HG03521 (cell line): ENCODE results near the gene ADSL.

Experiments
- ATAC-seq: cut with Tn5 transposase; IDR thresholded peaks from one replicate; pipeline ENCODE4 v1.9.1; 2021; ENCODE audit warnings: mild to moderate bottlenecking, moderate library complexity; ENCODE audit not compliant: unreplicated experiment

ADSL gene

GRCh38 chr22:40403651-40404050 lies 57.4 kb downstream of the ADSL start:
- ATAC-seq = no peak

- ATAC-seq = no peak
These were observed 58.2 kb downstream of the ADSL start for GRCh38 chr22:40404251-40405177.

GRCh38 chr22:40405178-40406062 lies 59.1 kb downstream of the ADSL start:
- no peak for ATAC-seq

GRCh38 chr22:40406063-40406890 lies 60.0 kb downstream of the ADSL start:
- ATAC-seq = no peak

- ATAC-seq = no peak
These were observed 60.9 kb downstream of the ADSL start for GRCh38 chr22:40407021-40407761.

- no peak for ATAC-seq
These were observed 61.8 kb downstream of the ADSL start for GRCh38 chr22:40407831-40408717.

GRCh38 chr22:40408718-40409612 lies 62.7 kb downstream of the ADSL start:
- no peak for ATAC-seq

- ATAC-seq = no peak
These were observed 63.4 kb downstream of the ADSL start for GRCh38 chr22:40409613-40410113.

DNA sequence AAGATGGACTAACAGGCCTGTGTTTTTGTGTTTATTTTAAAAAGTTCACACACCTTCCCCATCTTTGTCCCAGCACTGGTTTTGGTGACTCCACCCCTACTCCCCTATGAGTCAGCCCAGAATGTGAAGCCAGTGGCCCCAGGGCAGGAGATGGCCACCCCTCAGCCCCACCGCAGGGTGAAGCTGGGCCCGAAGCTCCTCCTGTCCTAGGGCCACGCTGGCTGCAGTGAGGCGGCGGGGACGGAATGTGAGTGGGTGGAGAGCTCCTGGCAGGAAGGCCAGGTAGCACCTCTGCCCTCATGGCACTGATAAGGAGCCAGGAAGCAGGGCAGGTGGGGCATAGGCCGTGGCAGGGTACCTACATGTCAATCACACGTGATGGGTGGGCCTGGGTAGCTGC lies 64.0 kb downstream of the ADSL start:
- ATAC-seq = no peak

- ATAC-seq = no peak
These were observed 64.6 kb downstream of the ADSL start for GRCh38 chr22:40410731-40411505.

DNA sequence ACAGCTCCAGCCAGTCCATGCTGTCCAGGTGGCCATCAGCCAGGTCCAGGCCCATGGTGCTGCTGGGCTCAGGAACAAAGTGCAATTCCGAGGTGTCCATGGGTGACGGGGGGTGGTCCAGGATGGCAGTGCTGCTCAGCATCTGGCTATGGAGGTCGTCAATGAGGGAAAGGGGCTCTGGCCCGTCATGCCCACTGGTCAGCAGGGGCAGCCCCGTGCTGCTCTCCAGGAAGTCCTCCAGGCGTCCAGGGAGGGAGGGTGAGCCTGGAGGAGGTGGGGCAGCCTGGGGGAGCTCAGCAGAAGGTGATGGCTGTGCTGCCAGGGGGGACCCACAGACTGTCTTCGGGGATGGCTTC lies 65.2 kb downstream of the ADSL start:
- no peak for ATAC-seq

DNA sequence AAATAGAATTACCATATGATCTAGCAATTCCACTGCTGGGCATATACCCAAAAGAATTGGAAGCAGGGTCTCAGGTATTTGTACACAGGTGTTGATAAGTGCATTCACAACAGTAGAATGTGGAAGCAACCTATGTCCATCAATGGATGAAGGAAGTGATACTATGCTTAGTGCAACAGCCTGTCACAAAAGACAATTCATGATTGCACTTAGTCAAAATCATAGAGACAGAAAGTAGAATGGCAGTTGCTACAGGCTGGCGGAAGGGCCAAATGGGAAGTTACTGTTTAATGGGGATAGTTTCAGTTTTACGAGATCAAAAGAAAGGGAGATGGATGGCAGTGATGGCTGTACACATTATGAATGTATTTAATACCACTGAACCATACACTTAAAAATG lies 66.1 kb downstream of the ADSL start:
- ATAC-seq = no peak

DNA sequence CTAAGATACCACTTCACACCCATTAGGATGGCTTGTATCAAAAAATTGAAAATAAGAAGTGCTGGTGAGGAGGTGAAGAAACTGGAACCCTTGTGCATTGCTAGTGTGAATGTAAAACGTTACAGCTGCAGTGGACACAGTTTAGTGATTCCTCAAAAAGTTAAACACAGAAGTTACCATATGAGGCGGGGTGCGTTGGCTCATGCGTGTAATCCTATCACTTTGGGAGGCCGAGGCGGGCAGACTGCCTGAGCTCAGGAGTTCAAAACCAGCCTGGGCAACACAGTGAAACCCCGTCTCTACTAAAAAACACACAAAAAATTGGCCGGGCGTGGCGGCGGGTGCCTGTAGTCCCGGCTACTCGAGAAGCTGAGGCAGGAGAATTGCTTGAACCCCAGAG lies 67.6 kb downstream of the ADSL start:
- ATAC-seq = no peak

DNA sequence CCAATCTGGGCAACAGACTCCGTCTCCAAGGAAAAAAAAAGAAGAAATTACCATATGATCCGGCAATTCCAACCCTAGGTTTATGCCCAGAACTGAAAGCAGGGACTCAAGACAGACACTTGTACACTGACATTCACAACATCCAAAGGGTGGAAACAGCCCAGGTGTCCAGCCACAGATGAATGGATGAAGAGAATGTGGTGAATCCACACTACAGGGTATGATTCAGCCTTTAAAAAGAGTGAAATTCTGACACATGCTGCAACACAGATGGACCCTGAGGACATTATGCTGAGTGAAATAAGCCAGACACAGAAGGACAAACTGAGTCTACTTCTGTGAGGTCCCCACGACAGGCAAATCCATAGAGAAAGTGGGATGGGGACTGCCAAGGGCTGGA lies 68.0 kb downstream of the ADSL start:
- no peak for ATAC-seq

DNA sequence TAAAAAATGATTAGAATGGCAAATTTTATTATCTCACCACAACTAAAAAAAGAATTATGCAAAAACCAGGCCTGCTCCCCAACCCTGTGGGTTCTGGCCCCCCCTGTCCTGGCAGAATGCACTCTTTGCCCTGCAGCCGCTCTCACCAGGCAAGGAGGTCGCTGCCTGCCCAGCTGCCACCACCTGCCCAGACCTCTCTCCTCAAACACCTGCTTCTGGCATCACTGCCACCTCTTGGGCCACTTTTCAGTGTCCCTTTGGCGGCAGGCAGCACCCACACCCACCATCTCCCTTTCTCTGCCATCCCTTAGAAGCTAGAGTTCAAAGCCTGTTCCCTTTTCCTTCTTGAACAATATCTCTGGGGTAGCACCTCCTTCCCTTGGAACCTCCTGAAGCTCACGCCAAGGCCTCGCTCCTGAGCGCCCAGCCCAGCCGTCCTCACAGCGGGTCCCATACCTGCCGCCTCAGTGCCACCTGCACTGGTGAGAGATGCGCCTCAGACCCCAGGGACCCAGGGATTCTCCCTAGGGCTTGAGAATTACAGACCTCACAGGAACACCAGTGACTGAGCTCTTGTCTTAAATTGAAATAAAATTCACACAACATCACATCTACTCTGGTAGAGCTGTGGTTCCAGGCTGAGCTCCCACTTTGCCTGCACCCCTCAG lies 68.7 kb downstream of the ADSL start:
- no peak for ATAC-seq

DNA sequence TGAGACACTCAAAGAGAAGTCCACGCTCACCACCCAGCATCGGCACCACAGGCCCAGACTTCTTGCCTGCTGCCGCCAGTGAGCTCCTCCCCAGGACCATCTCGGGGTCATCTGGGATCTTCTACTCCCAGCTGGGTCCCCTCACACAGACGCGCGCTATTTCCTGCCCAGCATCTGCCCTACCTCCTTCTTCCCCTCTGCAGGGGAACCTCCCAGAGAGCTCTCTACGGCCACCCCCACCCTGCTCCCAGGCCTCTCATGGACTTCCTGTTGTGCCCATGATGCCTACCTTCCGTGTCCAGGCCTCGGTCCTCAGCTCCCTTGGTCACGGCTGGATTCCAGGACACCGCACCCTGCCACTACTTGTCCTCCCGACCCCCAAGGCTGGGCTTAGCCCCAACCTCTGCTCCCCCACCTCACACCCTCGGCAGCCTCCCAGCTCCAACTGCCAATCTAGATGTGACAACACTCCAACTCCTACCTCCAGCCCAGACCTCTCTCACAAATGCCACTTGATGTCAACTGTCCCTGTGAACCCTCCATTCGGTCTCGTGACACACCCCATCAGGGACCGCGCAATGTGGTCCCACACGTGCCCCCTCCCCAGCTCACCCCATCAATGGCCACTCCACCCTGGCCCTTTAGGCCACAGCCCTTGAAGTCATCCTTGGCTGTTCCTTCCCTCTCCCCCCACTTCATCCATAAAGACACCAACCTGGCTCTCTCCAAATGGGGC lies 69.4 kb downstream of the ADSL start:
- no peak for ATAC-seq
